Uterus (tissue), 2 donors: ENCODE data around the gene TNRC6A.

Experiments used
- CTCF ChIP-seq, 4 experiments: fragments of 200-600 bp in 2 of 4; fragments of 450-650 bp in 2 of 4; sonication (generic) in 2 of 4; IDR thresholded peaks; one replicate each; pipeline ENCODE4 v1.5.1; 2016 to 2019; ENCODE audit warnings: antibody characterized with exemption in 4 of 4, mild to moderate bottlenecking in 2 of 4, moderate library complexity in 1 of 4
- POLR2A ChIP-seq, 2 donors: fragments of 450-650 bp; IDR thresholded peaks; one replicate each; pipeline ENCODE4 v1.6.1; 2016; ENCODE audit warnings: antibody characterized with exemption in 2 of 2, mild to moderate bottlenecking in 1 of 2, moderate library complexity in 1 of 2

GRCh38 chr16:24736758-24737157, 7.3 kb downstream of the TNRC6A start:
- no peak for TF ChIP-seq POLR2A (IDR thresholded peaks at IDR 0.05)
- no peak for TF ChIP-seq CTCF (IDR thresholded peaks at IDR 0.05)
